Activated naive CD4-positive, alpha-beta T cell treated with anti-CD3 and anti-CD28 coated beads, Interleukin-2, amount 10 ng/mL, durations not matched to agents 5 hours and 36 hours (primary cell): Measurements from ENCODE around the gene PMP22. TPM values are rescaled to one million over a fixed set of nuclear protein-coding genes. Genes with fewer than 3 reads are reported as not detected.

Experiments used
- microRNA-seq: library from miRNA; unstranded; fragments of <30 nt; microRNA quantifications from one replicate; pipeline ENCODE4 v1.2.0, GENCODE V29; 2022; ENCODE audit warnings: borderline microRNAs expressed, borderline replicate concordance
- total RNA-seq, 2 experiments: library from RNA; stranded (reverse); gene quantifications; one replicate each; pipeline ENCODE4 v1.2.3, GENCODE V29; 2021

PMP22 gene
- total RNA-seq = not detected

DNA sequence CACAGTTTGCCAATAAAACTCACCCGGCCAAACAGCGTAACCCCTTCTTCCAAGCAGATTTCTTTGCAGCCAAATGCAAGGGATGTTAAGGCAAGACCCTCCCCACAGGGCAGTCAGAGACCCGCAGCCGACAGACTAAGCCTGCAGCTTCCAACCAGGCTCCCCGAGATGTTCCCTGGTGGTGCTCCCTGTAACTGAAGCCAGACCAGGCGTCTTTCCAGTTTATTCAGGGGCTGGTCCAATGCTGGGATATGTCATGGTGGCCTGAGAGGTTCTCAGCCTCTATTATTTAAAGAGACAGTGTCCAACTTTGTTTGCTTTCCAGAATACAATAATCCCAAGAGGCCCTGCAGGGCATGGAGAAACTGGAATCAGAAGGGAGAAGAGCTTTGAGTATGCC lies at the start of gene PMP22:
Gene PMP22 (minus strand): TSS at position 196 of the 400 bp plus-strand sequence. CDS start 4,599 bp downstream, outside the sequence.

Small RNA genes lying within 50 kb of the gene (microRNA-seq; reads per million reads assigned to microRNA genes)
- gene MIR4731 = not detected

Other genes starting within 250 kb of the PMP22 start
- gene TEKT3, start 76.3 kb upstream of the PMP22 start, total RNA-seq = not detected
- 1 to 10 TPM; 3.9 to 4.1 TPM for gene CDRT4, start 202.3 kb upstream of the PMP22 start, total RNA-seq